Measurements from ENCODE around the gene HAPLN2. TPM values are rescaled to one million over a fixed set of nuclear protein-coding genes. Genes with fewer than 3 reads are reported as not detected.

HAPLN2 gene
- total RNA-seq, 2 donors from 2014 or later = 1.2 to 1.8 TPM

DNA sequence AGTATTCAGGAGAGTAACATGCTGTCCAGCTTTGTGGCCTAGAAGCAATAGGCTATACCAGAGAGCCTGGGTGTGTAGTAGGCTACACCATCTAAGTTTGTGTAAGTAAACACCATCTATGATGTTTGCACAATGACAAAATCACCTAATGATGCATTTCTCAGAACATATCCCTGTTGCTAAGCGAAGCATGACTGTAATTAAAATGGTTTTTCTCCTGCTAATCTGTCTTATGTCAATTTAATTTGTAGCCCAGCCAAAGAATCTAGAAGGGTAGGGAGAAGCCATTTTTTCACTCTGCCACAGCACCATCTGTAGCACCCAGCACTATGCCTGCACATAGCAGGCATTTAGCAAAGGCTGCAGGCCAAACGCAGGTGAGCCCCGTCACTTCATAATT lies 41.7 kb upstream of the HAPLN2 start:
- Histone ChIP-seq H3K27me3 (no peaks in the 10 kb centered on the region), H3K4me1 (peaks cover 0 to 4% of the 10 kb centered on the region in 2 donors), H3K9me3 (no peaks in the 10 kb centered on the region), H3K4me3 (no peak overlapping the region), H3K36me3 (no peaks in the 10 kb centered on the region), H3K27ac (no peak overlapping the region)
- no peak for DNase-seq (ENCODE audit: low spot score)
- TF ChIP-seq, protein P1, sequence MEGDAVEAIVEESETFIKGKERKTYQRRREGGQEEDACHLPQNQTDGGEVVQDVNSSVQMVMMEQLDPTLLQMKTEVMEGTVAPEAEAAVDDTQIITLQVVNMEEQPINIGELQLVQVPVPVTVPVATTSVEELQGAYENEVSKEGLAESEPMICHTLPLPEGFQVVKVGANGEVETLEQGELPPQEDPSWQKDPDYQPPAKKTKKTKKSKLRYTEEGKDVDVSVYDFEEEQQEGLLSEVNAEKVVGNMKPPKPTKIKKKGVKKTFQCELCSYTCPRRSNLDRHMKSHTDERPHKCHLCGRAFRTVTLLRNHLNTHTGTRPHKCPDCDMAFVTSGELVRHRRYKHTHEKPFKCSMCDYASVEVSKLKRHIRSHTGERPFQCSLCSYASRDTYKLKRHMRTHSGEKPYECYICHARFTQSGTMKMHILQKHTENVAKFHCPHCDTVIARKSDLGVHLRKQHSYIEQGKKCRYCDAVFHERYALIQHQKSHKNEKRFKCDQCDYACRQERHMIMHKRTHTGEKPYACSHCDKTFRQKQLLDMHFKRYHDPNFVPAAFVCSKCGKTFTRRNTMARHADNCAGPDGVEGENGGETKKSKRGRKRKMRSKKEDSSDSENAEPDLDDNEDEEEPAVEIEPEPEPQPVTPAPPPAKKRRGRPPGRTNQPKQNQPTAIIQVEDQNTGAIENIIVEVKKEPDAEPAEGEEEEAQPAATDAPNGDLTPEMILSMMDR (IDR thresholded peaks at IDR 0.05) = no peak

DNA sequence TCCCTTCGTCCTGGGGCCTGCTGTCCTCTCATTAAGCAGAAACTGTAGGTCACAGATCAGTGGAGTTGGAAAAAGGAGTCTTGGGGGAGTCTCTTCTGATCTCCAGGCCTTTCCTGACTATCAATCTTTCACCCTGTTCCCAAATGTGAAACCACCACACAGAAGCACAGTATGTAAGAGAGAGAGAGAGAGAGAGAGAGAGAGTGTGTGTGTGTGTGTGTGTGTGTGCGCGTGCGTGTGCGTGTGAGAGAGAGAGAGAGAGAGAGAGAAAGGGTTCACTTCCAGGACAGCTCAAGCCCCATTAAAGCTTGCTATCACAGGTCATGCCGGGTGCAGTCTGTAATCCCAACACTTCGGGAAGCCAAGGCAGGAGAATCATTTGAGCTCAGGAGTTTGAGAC lies 41.2 kb upstream of the HAPLN2 start:
- H3K27ac ChIP-seq = no peak overlapping the region
- H3K4me3 ChIP-seq = no peak overlapping the region
- H3K9me3 ChIP-seq = no peaks in the 10 kb centered on the region
- no peaks in the 10 kb centered on the region for H3K4me1 ChIP-seq
- H3K36me3 ChIP-seq = no peaks in the 10 kb centered on the region
- no peaks in the 10 kb centered on the region for H3K27me3 ChIP-seq
- no peak for DNase-seq (ENCODE audit: low spot score)
- TF ChIP-seq, protein P1 (IDR thresholded peaks at IDR 0.05) = no peak

DNA sequence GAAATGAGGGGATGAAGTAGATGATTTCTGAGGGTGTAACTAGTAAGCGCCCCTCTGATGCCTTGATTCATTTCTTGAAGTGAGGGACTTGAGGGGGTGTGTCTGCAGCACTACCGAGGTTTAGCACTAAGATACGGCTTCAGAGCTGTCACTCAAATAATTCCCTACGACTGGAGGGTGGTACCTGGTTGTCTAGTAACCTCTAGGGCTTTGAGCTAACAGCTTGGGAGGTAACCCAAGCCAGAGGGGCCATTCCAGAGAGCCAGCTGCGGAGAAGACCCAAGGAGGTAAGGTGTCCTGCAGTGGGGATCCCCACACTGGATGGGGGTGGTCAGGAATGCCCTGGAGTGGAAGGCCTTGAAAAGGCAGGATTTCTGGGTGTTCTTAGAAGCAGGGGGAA lies 39.7 kb upstream of the HAPLN2 start, which contains the start of gene TTC24:
TSS of gene TTC24 (plus strand) at position 252 of the 400 bp plus-strand sequence. CDS start 1,642 bp downstream, outside the sequence.
- Histone ChIP-seq H3K27ac (no peak within 1 kb of the TSS), H3K36me3 (no peaks in the 10 kb centered on the region), H3K9me3 (no peaks in the 10 kb centered on the region), H3K4me1 (peaks cover 0 to 6% of the 10 kb centered on the region in 2 donors), H3K27me3 (no peaks in the 10 kb centered on the region), H3K4me3 (no peak within 1 kb of the TSS)
- DNase-seq (ENCODE audit: low spot score) = no peak
- TF ChIP-seq, protein P1 (IDR thresholded peaks at IDR 0.05) = no peak

DNA sequence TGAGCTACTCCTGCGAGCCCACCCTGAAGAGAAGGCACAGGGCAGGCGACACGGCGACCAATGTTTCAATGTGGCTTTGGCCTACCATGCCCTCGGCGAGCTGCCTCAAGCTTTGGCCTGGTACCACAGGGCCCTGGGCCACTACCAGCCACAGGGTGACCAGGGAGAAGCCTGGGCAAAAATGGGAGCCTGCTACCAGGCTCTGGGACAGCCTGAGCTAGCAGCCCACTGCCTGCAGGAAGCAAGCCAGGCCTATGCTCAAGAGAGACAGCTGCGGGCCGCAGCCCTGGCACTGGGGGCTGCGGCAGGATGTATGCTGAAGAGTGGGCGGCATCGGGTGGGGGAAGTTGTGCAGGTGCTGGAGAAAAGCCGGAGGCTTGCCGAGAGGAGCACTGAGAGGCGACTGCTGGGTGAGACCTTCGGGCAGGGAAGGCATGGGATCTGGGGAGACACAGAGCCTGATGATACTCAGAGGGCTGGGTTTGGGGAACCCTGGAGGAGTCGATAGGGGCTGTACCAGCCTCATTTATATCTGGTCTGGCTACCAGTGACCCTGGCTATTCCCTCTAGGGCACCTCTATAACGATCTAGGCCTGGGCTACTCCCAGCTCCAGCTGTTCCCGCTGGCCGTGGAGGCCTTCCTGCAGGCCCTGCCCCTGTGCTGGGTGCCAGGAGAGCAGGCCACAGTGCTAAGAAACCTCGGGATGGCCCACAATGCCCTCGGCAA lies 37.4 kb upstream of the HAPLN2 start:
- no peak for DNase-seq (ENCODE audit: low spot score)
- Histone ChIP-seq H3K27ac (no peak overlapping the region), H3K9me3 (no peaks in the 10 kb centered on the region), H3K36me3 (no peaks in the 10 kb centered on the region), H3K27me3 (no peaks in the 10 kb centered on the region), H3K4me3 (no peak overlapping the region), H3K4me1 (peaks cover 0 to 6% of the 10 kb centered on the region in 2 donors)
- TF ChIP-seq, protein P1 (IDR thresholded peaks at IDR 0.05) = no peak

DNA sequence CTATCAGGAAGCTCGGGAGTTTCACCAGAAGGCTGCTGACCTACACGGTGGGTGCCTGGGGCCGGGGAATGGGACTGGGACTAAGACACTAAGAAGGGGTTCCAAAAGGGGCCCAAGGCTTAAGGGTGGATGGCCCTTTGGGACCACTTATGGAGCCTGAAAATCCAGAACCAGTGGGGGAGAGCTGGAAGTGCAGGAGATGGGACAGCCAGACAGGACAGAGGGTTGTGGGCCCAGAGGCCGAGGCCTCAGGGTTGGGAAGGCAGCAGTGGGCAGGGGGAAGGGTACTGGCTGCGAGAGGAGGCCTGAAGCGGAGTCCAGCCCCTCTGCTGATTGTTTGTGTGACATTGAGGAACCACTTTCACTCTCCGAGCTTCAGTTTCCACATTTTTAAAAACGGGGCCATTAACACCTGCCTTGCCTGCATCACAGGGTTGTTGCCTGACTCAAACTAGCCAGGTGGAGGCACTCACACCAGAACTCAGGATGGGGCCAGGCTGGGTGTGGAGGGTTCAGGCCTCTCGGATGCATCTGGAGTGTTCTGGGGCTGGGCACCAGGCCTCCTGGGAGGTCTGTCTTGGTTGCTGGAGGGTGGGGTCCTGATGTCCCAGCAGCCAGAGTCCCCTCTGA lies 36.7 kb upstream of the HAPLN2 start:
- TF ChIP-seq, protein P1 (IDR thresholded peaks at IDR 0.05) = no peak
- H3K9me3 ChIP-seq = no peaks in the 10 kb centered on the region
- no peaks in the 10 kb centered on the region for H3K36me3 ChIP-seq
- DNase-seq (ENCODE audit: low spot score) = no peak
- H3K27ac ChIP-seq = no peak overlapping the region
- peaks cover 0 to 6% of the 10 kb centered on the region in 2 donors for H3K4me1 ChIP-seq
- no peak overlapping the region for H3K4me3 ChIP-seq
- H3K27me3 ChIP-seq = no peaks in the 10 kb centered on the region
